ENCODE results near the gene MGAT4B. TPM values are rescaled to one million over a fixed set of nuclear protein-coding genes. Genes with fewer than 3 reads are reported as not detected.

Gene MGAT4B
- total RNA-seq, 2 experiments from 2014 or later, result 85.9 to 103 TPM

Small RNA genes within 50 kb of the gene (microRNA-seq; reads per million reads assigned to microRNA genes)
- gene MIR1229, result 3.4 reads per million

Other genes with a start within 250 kb of the MGAT4B start
- gene HNRNPH1, start 183.2 kb downstream of the MGAT4B start, total RNA-seq, result 100 to 1,000 TPM; 869 to 884 TPM
- gene CBY3, start 125.8 kb downstream of the MGAT4B start, total RNA-seq, result under 1 TPM in 1 of 2 experiments, not detected in 1; 0.55 TPM
- gene CANX, start 107.9 kb downstream of the MGAT4B start, total RNA-seq, result 100 to 1,000 TPM; 352 to 366 TPM
- gene MAML1, start 74.0 kb downstream of the MGAT4B start, total RNA-seq, result 10 to 100 TPM; 28.9 to 30.0 TPM
- gene LTC4S, start 12.9 kb downstream of the MGAT4B start, total RNA-seq, result 1 to 10 TPM; 3.7 to 3.8 TPM
- gene SQSTM1, start 14.0 kb upstream of the MGAT4B start, total RNA-seq, result 100 to 1,000 TPM in 1 of 2 experiments, 10 to 100 TPM in 1; 100.0 to 102 TPM
- 10 to 100 TPM; 16.1 to 17.1 TPM for gene MRNIP, start 52.0 kb upstream of the MGAT4B start, total RNA-seq
- 10 to 100 TPM; 70.5 to 72.7 TPM for gene TBC1D9B, start 101.0 kb upstream of the MGAT4B start, total RNA-seq

All from activated CD8-positive, alpha-beta T cell treated with anti-CD3 and anti-CD28 coated beads, Interleukin-2, amount 10 ng/mL, durations not matched to agents 7 days and 5 days (primary cell).